HepG2 (cell line): ENCODE measurements around the gene RREB1. TPM values are rescaled to one million over a fixed set of nuclear protein-coding genes. Genes with fewer than 3 reads are reported as not detected.

Source experiments
- ATAC-seq: fragments of 200-7000 bp; cut with Tn5 transposase; 3 replicates; pipeline ENCODE4 v1.9.1; 2020; ENCODE audit warnings: mild to moderate bottlenecking, moderate library complexity
- BruUV-seq: library from RNA; stranded (reverse); fragments of 400-500 nt; replicated peaks from 2 replicates; lab custom pipeline; 2021; lab: Mats Ljungman, UMichigan
- CTCF ChIA-PET: fragments of 300-600 bp; formaldehyde crosslinking; extraction: SDS; loops from one replicate; lab custom pipeline; 2021; ENCODE audit warnings: low total read pairs, inconsistent platforms, low intra/inter-chr PET ratio; lab: Yijun Ruan, JAX
- POLR2A ChIA-PET: fragments of 350-600 bp; sonication (Branson Sonifier 250); formaldehyde crosslinking; loops from one replicate; lab custom pipeline; 2020; ENCODE audit warnings: antibody characterized with exemption, inconsistent platforms; lab: Yijun Ruan, JAX
- DNase-seq: peaks from one replicate; pipeline ENCODE4 v3.0.0-alpha.2; 2015; ENCODE audit warnings: low spot score
- FAIRE-seq: peaks from 3 replicates; lab custom pipeline; 2011; peaks lifted over from hg19 to GRCh38; lab: Jason Lieb, UNC
- H2AFZ ChIP-seq: one replicate; pipeline ENCODE4 v1.6.1; 2011; ENCODE audit warnings: low read length, inconsistent platforms
- H3K27ac ChIP-seq: fragments of 300-600 bp; 3 replicates; pipeline ENCODE4 v1.8.0; 2011; ENCODE audit warnings: mixed run types, mild to moderate bottlenecking, mixed read lengths, low read length, inconsistent platforms; ENCODE audit not compliant: insufficient read depth; ENCODE audit errors: extremely low read length
- H3K27me3 ChIP-seq, 2 experiments: fragments of 200-600 bp in 1 of 2; 2 replicates in 1 of 2; 3 replicates in 1 of 2; pipeline versions ENCODE4 v1.6.0 to v1.8.0; 2011; ENCODE audit warnings: low read length in 2 of 2, mild to moderate bottlenecking in 2 of 2, moderate library complexity in 2 of 2, inconsistent platforms in 1 of 2; ENCODE audit not compliant: insufficient read depth in 2 of 2, control insufficient read depth in 1 of 2
- H3K36me3 ChIP-seq, 2 experiments: fragments of 200-600 bp in 1 of 2; replicated peaks in 1 of 2; 2 replicates in 1 of 2; 3 replicates in 1 of 2; pipeline versions ENCODE4 v1.5.1 to v1.8.0; 2011; ENCODE audit warnings: low read length in 2 of 2, inconsistent platforms in 1 of 2; ENCODE audit not compliant: insufficient read depth in 2 of 2, control insufficient read depth in 1 of 2
- H3K4me1 ChIP-seq: 2 replicates; pipeline ENCODE4 v1.5.1; 2012; ENCODE audit warnings: low read length, inconsistent platforms; ENCODE audit not compliant: insufficient read depth
- H3K4me2 ChIP-seq: 2 replicates; pipeline ENCODE4 v1.6.0; 2011; ENCODE audit warnings: low read depth, low read length, inconsistent platforms
- H3K4me3 ChIP-seq, 3 experiments: fragments of 200-600 bp in 1 of 3; sonication (generic), shearing (Covaris generic) in 1 of 3; replicated peaks in 1 of 3; 2 replicates each; pipeline ENCODE4 v1.5.1; 2011 to 2016; ENCODE audit warnings: low read length in 3 of 3, inconsistent platforms in 2 of 3, low read depth in 2 of 3, mild to moderate bottlenecking in 2 of 3, control low read depth in 1 of 3, mixed read lengths in 1 of 3; ENCODE audit not compliant: insufficient read depth in 1 of 3
- H3K79me2 ChIP-seq: one replicate; pipeline ENCODE4 v1.6.1; 2011; ENCODE audit warnings: low read length, inconsistent platforms; ENCODE audit not compliant: insufficient read depth
- H3K9ac ChIP-seq: 2 replicates; pipeline ENCODE4 v1.6.0; 2011; ENCODE audit warnings: mild to moderate bottlenecking, low read depth, low read length, inconsistent platforms; ENCODE audit not compliant: insufficient read depth
- H3K9me3 ChIP-seq: 2 replicates; pipeline ENCODE4 v1.5.1; 2012; ENCODE audit warnings: mild to moderate bottlenecking, low read length
- H4K20me1 ChIP-seq: 2 replicates; pipeline ENCODE4 v1.6.0; 2011; ENCODE audit warnings: inconsistent platforms, mild to moderate bottlenecking, low read length, moderate library complexity; ENCODE audit not compliant: insufficient read depth
- ATF1 ChIP-seq: IDR thresholded peaks from 2 replicates; pipeline ENCODE4 v1.6.1; 2016; ENCODE audit warnings: mild to moderate bottlenecking, control low read depth
- CBX2 ChIP-seq, 2 experiments: fragments of 200-600 bp in 1 of 2; sonication (generic); formaldehyde crosslinking in 1 of 2; IDR thresholded peaks; 2 replicates each; pipeline versions ENCODE4 v1.7.0 to v1.8.1; 2018 to 2022; ENCODE audit warnings: low read depth in 2 of 2, low read length in 1 of 2, mild to moderate bottlenecking in 1 of 2, missing genetic modification reagents in 1 of 2
- HOXA3 ChIP-seq: sonication (generic); formaldehyde crosslinking; IDR thresholded peaks from 2 replicates; pipeline ENCODE4 v1.5.0; 2020; ENCODE audit warnings: missing genetic modification reagents
- KLF11 ChIP-seq: IDR thresholded peaks from 2 replicates; pipeline ENCODE4 v1.6.1; 2016; ENCODE audit warnings: missing compliant biosample characterization
- NFE2L2 ChIP-seq: fragments of 150-350 bp; IDR thresholded peaks from 2 replicates; pipeline ENCODE4 v1.6.1; 2014; ENCODE audit warnings: low read length
- PRDM15 ChIP-seq: sonication (generic); formaldehyde crosslinking; IDR thresholded peaks from 2 replicates; pipeline ENCODE4 v1.4.0; 2020; ENCODE audit warnings: missing genetic modification reagents
- RBM22 ChIP-seq: fragments of 200-400 bp; formaldehyde crosslinking; optimal IDR thresholded peaks from 2 replicates; pipeline ENCODE3; 2017; ENCODE audit warnings: mild to moderate bottlenecking, low read length, moderate library complexity
- ZFP91 ChIP-seq: sonication (generic); formaldehyde crosslinking; IDR thresholded peaks from 2 replicates; pipeline ENCODE4 v1.9.0; 2022; ENCODE audit warnings: missing genetic modification reagents, mild to moderate bottlenecking, borderline replicate concordance
- ZNF790 ChIP-seq: sonication (generic); formaldehyde crosslinking; IDR thresholded peaks from 2 replicates; pipeline ENCODE4 v1.8.0; 2022; ENCODE audit warnings: missing genetic modification reagents, mild to moderate bottlenecking, borderline replicate concordance
- WGBS: methylation state at CpG from one replicate; pipeline ENCODE4 v1.1.6; 2017; ENCODE audit warnings: low lambda C conversion rate; 5-methylcytosine and 5-hydroxymethylcytosine counted together
- in situ Hi-C: cut with HindIII; loops from 2 replicates; pipeline ENCODE4 v1.10.0; 2017; ENCODE audit warnings: low pct_unique_long_range_greater_than_20kb; ENCODE audit not compliant: extremely low pct_ligation_motif_present
- intact Hi-C: fragments of 100-400 bp; cut with micrococcal nuclease; formaldehyde crosslinking; loops from one replicate; pipeline ENCODE4 v1.10.0; 2022; ENCODE audit not compliant: unreplicated experiment
- polyA plus RNA-seq, 8 experiments: library from polyadenylated mRNA; depleted of rRNA in 3 of 8; stranded (reverse) in 7 of 8; unstranded in 1 of 8; fragments of >200 nt; fragmentation: Illumina TruSeq in 4 of 8; extraction: Trizol in 4 of 8; gene quantifications; 2 replicates each; pipeline versions ENCODE4 v1.2.1 to v1.2.3, GENCODE V29; 2011 to 2016; ENCODE audit warnings: low read depth in 4 of 8, missing spikeins in 1 of 8, mixed read lengths in 1 of 8; ENCODE audit not compliant: insufficient read depth in 1 of 8
- total RNA-seq, 5 experiments: library from RNA; depleted of rRNA; stranded (reverse); fragments of >200 nt; fragmentation: Illumina TruSeq; extraction: Trizol; gene quantifications; 2 replicates each; pipeline ENCODE4 v1.2.3, GENCODE V29; 2016; ENCODE audit warnings: low read depth in 1 of 5

RREB1 gene
- total and polyA plus RNA-seq, 2 of the 13 experiments (the other 11 are each of a cell fraction or from before 2014, with no cell fraction given) = 6.1 to 23.2 TPM

GRCh38 chr6:7252390-7252789, 144.6 kb downstream of the RREB1 start:
- Histone ChIP-seq H3K9me3 (peaks cover 15% of the 10 kb centered on the region), H2AFZ (no peak overlapping the region), H3K4me3 (no peak overlapping the region), H3K36me3 (peaks cover 25 to 41% of the 10 kb centered on the region in 2 experiments), H3K27me3 (no peaks in the 10 kb centered on the region), H3K27ac (no peak overlapping the region), H3K9ac (no peak overlapping the region), H4K20me1 (no peaks in the 10 kb centered on the region), H3K4me1 (peaks cover 10% of the 10 kb centered on the region), H3K4me2 (no peak overlapping the region), H3K79me2 (no peaks in the 10 kb centered on the region)
- in situ Hi-C loops = no loop called here
- BruUV-seq = no TSS peak
- FAIRE-seq = no peak
- no peak for DNase-seq
- intact Hi-C loops = no loop called here
- TF ChIP-seq HOXA3 (CRISPR knock-in tag) (no peak), RBM22 (peak; percentile 68), ZFP91 (CRISPR knock-in tag) (no peak), ATF1 (CRISPR knock-in tag) (no peak), KLF11 (CRISPR knock-in tag) (no peak)
- CTCF ChIA-PET = no interaction called here
- 88% methylated on average over 3 of the region's 4 CpGs for WGBS
- ATAC-seq = no peak
- POLR2A ChIA-PET = no interaction called here

- Histone ChIP-seq H2AFZ (no peak overlapping the region), H3K9ac (no peak overlapping the region), H3K4me2 (no peak overlapping the region), H3K4me3 (no peak overlapping the region), H3K27me3 (no peaks in the 10 kb centered on the region), H3K9me3 (peaks cover 15% of the 10 kb centered on the region), H3K79me2 (no peaks in the 10 kb centered on the region), H3K27ac (no peak overlapping the region), H3K4me1 (peaks cover 38% of the 10 kb centered on the region), H4K20me1 (no peaks in the 10 kb centered on the region), H3K36me3 (peaks cover 6 to 14% of the 10 kb centered on the region in 2 experiments)
- POLR2A ChIA-PET = no interaction called here
- CTCF ChIA-PET = no interaction called here
- WGBS = 66% methylated on average over 10 of the region's 12 CpGs
- DNase-seq (no peak), ATAC-seq (peak; percentile 18), FAIRE-seq (no peak)
- no TSS peak for BruUV-seq
- in situ Hi-C loops = no loop called here
- intact Hi-C loops = no loop called here
- TF ChIP-seq CBX2 (IDR thresholded peaks at IDR 0.05; ENCODE audit: low read depth, low read length) = no peak
- no peak for TF ChIP-seq CBX2 (CRISPR knock-in tag; IDR thresholded peaks at IDR 0.05; ENCODE audit: low read depth)
- 0 out of 2 replicates have a peak, but pooled peaks have one; percentile 27 for TF ChIP-seq ZFP91 (CRISPR knock-in tag)
- no peak for TF ChIP-seq PRDM15 (CRISPR knock-in tag)
- peak; percentile 69; the same call in 1 of the 2 replicates for TF ChIP-seq NFE2L2
- no peak for TF ChIP-seq ZNF790 (CRISPR knock-in tag)
These were observed 147.4 kb downstream of the RREB1 start for GRCh38 chr6:7254980-7255835.
